NCI-H82 treated with DMSO at 0.1 percent for 48 hours (cell line): ENCODE data around the gene CCDC102B.
"Not testable (repeated sequence)": the region's sequence is repeated elsewhere in the genome, so short reads cannot be mapped to it uniquely, and the experiment has no call there.

ENCODE experiments used
- DNase-seq: peaks from one replicate; lab custom pipeline; 2025; ENCODE audit not compliant: unreplicated experiment; lab: John Stamatoyannopoulos, UW

The CCDC102B gene

DNA sequence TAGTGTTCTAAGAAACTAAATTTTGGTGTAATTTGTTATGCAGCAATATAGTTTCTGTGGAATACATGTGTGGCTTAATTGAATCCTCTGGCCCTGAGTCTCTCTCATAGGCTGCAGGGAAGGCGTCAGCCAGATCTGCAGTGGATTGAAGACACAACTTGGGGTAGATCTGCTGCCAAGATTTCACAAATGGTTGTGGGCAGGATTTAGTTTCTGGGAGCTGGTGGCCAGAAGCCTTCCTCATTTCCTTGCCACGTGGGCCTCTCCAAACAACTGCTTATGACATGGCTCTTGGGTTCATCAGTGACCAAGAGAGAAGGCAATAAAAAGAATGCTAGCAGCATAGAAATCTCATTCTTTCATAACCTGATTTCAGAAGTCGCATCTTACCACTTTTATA is 28.2 kb downstream of the CCDC102B start:
- no peak for DNase-seq

DNA sequence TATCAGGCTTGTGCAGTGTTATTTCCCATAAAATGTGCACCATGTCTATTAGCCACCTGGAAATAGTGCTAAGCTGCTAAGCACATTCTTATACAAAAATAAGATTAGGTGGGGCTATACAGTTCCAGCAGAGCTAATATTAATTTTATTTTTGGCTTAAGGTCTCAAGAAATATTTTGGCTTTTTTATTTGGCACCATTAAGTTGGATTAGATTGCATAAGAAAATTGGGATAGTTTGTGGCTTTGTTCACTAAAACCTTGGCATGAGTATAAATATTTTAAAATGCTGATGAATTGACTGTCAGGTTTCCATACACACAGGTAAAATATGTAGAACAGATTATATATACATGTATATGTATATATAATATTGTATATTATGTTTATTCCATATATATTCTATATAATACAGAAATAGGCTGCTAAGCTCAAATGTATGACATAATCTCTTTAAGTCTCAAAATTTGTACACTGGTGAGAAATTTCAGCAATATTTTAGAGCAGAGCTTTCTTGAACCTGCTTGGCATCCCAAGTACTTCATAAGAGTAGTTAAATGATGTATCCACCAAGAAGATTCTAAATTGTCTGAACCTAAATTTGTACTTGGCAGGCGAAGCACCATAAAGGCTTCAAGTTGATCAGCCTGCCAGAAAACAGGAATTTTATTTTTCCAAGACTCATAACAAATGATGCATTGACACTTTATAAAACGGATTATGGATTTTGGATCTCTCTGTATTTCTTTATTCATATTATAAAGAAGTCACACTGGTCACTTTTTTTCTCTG is 32.6 kb downstream of the CCDC102B start:
- no peak for DNase-seq

DNA sequence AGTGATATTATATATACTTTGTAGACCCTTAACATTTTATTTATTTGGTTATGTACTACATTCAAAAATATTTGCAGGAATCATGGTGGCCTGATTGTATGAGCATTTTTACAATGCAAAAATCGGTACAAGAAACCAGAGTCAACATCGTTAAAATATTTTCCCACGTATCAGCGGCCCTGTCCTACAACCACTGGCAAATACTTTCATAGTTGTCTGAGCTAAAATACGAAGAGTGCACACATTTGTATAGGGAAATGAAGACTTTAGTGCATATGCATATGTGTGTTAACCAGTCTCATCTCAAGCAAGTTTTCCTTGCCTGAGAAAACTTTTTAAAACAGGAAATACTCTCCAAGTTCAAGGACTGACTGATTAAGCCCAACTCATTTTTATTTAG is 35.9 kb downstream of the CCDC102B start:
- no peak for DNase-seq

DNA sequence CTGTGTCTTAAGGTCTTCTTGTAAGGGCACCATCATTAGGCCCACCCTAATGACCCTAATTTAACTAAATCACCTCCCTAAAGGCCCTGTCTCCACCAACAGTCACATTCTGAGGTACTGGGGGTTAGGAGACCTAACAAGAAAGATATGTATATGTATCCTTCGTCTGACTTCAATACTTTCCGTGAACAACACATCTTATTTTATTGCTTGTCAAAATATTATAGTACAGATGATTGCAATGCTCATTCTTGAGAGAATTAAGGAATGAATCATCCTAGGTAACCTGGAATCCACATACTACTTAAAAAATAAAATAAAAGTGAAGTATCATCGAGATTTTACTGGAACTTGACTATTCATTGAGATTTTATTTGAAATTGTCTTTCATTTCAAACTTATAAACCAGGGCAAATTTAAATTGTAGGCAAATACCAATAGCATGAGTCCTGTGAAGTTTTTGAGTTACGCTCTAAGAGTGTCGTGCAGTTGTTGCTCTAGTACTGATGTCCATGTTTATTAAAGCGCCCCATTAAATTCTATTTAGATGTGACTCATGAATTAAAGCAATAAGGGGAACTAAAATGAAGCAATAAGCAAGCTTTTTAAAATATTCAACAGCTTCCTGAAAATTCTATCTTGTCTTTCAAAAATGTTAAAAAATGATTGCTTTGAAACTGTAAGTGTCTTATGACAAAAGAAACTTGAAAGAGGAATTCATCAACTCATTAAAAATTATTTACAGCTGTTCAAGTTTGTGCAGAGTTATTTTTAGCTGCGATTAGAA is 40.0 kb downstream of the CCDC102B start:
- no peak for DNase-seq

DNA sequence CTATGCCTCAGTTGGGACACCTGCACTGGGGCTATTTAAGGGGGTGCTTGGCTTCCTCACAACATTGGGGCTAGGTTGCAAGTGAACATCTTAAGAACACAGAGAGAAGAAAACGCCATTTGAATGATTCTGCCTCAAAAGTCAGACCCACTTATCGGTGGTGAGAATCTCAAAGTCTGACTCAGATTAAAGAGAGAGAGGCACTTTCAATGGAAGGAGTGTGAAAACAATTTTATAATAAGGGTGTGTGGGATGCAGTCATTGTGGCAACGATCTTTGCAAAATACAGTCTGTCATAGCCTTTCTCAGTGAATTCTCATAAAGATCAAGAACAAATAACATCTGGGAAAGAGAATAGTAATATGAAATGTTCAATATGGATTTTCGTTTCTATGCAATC is 41.8 kb downstream of the CCDC102B start:
- no peak for DNase-seq

DNA sequence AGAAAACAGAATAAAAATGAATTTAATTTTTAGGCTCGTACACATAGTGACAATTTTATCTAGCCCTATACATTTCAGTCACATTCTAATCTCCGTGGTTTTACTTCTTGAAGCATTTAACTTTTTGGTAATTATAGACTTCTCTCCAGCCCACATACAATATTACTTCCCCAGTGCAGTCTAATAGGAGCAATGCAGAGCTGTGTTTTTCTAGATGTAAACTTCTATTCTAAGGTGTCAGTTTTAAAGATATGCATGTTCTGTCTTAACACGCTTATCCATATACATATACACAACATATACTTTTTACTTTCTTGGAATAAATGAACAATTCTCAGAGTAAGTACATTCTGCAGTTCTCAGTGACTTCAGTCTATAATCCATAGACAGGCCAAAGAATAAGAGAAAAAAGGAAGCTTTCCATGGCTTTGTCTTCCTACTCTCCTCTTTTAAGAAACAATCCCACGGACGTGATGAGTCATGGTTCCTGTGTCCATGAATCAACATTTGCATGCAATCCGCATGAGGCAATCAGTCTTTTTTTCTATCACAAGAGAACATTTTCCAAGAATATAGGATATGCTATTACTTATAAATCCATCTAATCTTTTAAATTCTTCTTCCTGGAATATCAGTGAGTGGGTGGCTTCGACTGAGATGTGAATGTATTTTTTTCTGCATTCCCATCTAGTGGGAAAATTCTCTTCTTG is 42.8 kb downstream of the CCDC102B start:
- DNase-seq = no peak

DNA sequence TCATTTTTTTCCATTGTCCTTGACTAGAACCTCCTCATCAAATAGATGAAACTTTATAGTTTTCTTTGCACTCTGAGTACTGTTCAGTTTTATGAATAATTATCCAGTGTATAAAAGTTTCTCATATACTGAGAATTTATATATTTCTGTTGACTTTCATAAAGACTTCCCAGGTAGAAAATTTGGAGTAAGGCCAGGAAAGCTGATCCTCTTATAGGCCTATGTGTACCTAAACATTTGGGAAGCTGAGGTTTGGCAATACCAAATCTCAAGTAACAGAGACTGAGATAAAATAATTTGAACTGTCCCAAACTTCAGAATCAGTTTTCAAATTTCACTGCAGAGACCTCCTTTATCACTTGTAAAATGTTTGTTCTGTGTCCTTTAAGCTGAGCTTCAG is 43.4 kb downstream of the CCDC102B start:
- DNase-seq = no peak

DNA sequence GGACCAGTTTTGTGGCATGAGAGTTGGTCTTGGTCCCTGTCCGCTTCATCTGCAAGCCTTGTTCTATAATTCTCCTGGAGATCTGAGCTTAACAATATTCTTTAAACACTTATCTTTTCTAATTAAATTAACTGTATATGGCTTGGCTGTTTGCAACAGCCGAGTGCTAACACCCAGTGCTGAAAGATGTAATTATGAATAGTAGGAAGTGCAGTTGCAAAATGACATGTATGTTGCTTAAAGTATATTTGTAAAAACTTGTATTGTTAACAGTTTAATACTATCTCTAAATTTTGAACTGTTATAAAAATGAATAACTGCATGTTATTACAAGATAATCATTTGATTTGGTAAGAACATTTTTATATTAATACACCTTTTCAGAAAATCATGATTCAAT is 45.1 kb downstream of the CCDC102B start:
- DNase-seq = no peak

DNA sequence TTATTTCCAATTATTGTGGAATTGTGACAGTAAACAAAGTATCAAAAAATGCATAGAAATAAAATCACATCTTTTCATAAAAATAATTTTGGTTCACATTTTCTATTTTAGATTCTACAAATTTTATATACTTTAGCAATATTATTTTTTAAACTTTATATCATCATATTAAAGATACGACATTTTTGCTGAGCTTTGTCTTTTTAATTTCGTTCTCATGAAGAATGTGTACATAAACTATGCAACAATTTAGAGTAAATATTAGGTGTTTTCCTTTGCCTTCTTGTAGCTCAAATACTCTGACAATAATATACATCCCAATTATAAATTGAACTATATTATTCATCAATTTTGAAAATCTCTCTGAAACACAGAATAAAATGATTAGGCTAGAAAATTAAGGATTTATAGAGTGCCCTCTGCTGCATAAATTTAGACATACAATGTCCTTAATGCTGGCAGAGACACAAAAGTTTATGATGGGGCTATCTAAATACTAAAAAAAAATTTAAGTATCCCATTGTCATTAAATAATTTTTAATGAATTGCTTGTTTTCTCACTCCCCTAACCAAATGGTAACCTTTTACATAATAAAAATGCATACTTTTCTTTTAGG is 45.7 kb downstream of the CCDC102B start:
- DNase-seq = no peak

DNA sequence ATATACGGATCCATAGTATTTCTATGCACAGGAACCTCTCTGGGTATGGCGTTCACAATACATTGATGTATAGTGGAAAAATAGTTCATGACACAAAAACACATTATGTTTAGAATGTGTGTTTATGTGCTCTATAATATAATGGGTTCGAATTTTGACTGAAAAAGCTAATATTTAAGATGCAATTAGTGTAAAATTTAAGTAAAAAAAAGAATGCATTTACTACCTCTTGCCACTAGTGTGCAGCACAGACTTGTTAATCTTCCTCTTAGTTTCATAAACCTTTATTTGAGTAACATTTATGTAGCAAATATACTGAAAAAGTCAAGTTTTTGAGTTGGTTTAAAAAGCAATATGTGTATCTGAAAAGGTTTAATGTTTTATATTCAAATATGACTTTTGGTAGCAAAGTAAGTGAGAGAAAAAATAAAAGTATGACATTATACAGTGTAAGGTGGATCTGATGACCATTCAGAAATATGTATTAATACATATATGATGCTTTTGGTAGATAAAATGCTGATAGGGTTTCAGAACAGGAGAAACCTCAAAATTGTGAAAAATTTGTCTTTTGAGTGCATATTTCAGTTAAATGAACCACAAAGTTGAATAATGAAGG is 49.4 kb downstream of the CCDC102B start:
- DNase-seq = peak; percentile 54

DNA sequence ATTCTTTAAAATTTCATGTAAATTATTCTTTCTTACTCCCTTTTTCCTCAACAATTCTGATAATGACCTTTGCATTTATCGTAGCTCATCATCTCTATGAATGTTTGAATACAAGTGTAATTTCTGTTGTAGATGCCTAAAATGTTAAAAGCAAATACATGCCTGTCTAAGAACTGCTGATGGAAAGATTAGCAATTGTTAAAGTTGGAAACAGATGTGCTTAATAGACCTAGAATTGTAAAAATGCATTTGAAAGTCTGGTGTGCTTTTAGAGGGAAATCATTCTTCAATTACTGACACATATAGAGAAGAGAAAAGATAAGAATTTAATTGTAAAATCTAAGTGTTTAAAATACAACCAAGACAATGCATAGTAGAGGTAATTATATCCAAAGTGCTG is 50.4 kb downstream of the CCDC102B start:
- no peak for DNase-seq

DNA sequence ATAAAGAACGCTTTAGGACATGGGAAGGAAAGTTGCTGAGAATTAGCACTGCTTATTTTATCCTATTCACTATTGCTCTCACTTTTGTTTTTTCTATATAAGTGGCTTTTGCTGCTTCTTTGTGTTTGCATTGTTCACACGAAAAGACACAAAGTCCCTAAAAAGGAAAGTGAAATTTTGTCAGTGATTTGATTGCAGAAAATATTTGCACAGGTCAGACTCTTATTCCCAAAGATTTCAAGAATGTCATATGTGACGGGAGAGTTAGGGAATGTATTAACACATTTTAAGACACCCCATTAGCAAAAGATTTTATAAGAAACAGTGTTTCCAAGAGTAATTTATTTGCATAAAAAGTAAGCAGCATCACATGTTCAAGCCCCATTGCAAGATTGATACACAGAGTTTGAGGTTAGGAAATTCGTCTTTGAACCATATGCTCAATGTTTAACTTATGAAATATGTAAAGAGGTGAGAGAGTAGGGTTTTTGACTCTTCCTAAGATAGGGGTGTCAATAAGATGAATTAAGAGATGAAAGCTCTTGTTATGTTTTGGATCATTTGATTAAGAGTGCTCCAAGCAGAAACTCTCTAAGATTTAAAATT is 57.0 kb downstream of the CCDC102B start:
- DNase-seq = no peak

DNA sequence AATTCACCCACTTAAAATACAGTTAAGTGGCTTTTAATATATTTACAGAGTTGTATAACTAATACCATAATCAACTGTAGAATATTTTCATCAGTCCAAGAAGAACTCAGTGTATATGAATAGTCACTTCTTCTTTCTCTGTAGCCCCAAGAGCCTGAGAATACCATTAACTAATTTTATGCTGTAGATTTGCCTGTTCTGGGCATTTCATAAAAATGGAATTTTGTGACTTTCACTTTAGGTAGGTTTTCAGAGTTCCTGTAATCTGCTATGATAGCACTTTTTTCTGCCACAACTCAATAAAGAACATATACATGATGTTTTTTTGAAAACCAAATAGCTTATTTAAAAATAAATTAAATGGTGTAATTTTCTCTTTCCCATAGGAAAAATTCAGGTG is 57.6 kb downstream of the CCDC102B start:
- no peak for DNase-seq

DNA sequence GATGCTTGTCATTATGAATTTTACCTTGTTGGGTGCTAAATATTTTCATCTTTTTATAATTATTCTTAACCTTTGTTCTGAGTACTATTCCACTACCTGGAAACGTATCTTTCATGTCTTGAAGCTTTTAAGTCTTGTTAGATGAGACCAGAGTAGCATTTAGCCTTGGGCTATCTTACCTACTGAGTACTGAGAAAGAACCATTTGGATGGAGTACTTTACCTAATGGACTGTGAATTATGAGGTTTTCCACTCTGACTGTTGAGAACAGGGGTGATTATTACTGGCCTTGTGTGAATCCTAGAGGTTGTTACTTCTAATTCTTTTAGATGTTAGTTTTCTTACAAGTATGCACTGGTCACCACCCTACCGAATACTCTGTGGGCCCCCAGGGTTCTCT is 63.5 kb downstream of the CCDC102B start:
- DNase-seq = no peak

DNA sequence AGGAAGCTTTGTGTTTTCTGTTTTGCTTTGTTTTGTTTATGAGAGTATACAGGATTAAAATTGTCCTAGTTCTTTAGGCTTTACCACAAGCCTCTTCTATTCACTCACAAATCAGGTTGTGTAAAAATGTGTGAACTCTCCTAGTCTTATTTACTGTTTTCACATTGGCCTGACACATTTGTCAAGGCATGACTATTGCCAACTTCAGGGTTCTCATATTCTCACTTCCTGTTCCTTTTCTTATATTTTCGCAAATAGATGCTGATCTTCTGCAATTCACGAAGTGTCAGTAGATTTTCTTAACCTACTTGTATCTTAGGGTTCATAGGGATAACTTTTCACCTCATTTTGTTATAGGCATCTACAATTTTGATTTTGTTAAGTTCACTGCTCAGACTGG is 67.1 kb downstream of the CCDC102B start:
- no peak for DNase-seq

DNA sequence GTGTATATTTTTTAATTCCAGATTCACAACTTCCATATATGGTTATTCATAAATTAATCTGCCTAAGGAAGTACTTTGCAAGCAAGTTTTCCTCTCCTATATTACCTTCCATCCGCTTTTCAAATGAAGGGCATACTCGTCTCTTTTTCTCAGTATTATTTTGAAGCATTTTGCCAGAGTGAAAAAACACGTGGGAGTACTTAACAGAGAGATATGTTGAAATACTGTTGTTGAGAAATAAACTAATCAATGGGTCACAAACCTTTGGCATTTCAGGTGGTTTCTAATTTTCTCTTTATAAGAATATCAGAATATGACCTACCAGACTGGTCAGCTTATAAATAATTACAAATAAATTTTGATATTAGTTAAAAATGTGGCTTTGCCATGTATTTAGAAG is 67.6 kb downstream of the CCDC102B start:
- DNase-seq = no peak

DNA sequence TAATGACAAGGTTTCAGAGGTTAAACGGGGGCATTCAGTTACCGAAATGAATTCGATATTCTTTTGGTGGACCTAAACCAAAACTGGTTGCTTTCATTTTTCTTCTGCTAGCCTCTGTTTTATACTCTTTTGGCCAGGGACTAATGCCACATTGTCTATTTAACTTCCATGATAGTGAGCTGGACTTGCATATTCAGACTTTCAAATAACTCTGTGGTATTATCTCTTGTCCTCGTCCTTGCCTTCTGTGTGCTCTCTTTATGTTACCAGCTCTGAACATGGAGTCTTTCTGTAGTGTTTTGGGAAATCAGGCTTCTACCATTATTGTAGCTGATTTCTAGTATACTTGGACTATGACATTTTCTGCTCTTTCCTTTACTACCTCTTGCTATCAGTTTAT is 75.1 kb downstream of the CCDC102B start:
- DNase-seq = no peak

DNA sequence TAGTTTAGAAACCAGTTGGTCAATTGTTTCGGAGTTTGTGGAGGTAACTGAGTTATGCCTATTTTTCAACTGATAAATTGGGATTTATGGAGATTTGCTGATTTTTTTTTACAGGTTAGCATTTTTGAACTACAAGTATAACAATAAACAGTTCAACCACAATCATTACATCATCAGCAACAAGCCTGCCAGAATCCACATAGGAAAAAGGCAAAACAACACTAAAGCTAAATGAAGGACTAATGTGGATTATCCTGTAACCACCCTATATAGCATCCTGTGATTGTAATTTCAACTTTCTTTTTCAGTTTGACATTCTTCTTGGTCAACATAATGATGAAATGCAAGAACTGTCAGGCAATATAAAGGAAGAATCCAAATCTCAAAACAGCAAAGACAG is 76.5 kb downstream of the CCDC102B start:
- DNase-seq = no peak

DNA sequence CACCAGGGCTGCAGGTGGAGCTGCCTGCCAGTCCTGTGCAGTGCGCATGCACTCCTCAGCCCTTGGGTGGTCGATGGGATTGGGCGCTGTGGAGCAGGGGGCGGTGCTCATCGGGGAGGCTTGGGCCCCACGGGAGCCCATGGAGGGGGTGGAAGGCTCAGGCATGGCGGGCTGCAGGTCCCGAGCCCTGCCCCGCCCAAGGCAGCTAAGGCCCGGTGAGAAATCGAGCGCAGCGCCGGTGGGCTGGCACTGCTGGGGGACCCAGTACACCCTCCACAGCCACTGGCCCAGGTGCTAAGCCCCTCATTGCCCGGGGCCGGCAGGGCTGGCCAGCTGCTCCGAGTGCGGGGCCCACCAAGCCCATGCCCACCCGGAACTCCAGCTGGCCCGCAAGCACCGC is 82.1 kb downstream of the CCDC102B start:
- DNase-seq = not testable (repeated sequence)

DNA sequence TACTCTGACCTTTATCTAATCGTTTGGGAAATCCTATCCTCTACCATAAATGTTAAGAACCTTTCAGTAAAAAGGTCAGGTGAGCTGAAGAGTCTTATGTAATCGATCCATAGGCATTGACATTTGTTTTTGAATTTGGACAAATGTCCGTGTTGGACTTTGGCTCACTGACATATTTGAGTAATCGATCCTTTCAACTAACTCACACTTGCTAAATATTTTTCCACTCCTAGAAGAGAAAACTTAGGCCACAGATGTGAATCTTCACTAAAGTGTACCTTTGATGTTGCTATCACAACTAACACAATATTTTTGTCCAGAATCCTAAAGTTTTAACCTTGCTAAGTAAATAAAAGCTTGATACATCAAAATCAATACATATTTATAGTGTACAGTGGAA is 89.5 kb downstream of the CCDC102B start:
- no peak for DNase-seq

DNA sequence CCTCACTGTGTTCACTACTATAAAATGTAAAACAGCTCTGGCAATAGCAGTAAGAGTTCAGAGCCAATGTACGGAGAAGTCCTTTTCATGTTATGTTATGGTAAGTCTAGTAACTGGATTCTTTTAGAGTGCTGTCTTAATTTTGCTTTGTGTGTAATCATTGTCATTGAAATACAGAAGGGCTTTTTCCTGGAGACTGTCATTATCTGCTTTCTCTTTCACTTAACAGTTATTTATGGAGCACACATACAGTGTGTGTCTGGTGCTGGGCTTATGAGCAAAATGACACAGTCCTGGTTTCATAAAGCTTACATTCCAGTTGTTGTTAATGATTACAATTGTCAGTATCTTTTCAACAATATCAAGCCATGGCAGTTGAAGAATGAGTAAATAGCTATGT is 95.5 kb downstream of the CCDC102B start:
- no peak for DNase-seq
